ENCODE data around the gene E2F2. TPM values are rescaled to one million over a fixed set of nuclear protein-coding genes. Genes with fewer than 3 reads are reported as not detected.

The E2F2 gene
- total RNA-seq, 1 experiment from 2014 or later: 16.3 TPM

- CTCF ChIA-PET: no interaction called here
- Histone ChIP-seq H3K4me3 (replicated peaks in 1 of 2; ENCODE audit: low read depth in 1 of 2, low read length in 2 of 2) (no peak overlapping the region), H3K4me1 (ENCODE audit: control insufficient read depth in 1 of 2, insufficient read depth in 2 of 2, low read length in 2 of 2) (peaks cover 18 to 43% of the 10 kb centered on the region in 2 experiments), H3K9me2 (ENCODE audit: insufficient read depth) (no peaks in the 10 kb centered on the region), H3K9me3 (ENCODE audit: control insufficient read depth in 1 of 2, insufficient read depth in 1 of 2, low read depth in 1 of 2, low read length in 2 of 2) (no peaks in the 10 kb centered on the region), H2AFZ (ENCODE audit: low read depth, low read length, poor library complexity, severe bottlenecking) (no peak overlapping the region), H3K9ac (ENCODE audit: low read length) (no peak overlapping the region), H3K4me2 (ENCODE audit: low read length) (no peak overlapping the region), H4K20me1 (ENCODE audit: insufficient read depth) (no peaks in the 10 kb centered on the region), H3K36me3 (ENCODE audit: control insufficient read depth in 1 of 2, insufficient read depth in 2 of 2, low read length in 2 of 2) (no peaks in the 10 kb centered on the region), H3K27me3 (ENCODE audit: insufficient read depth, low read length) (no peaks in the 10 kb centered on the region), H3K27ac (ENCODE audit: low read depth, low read length) (no peak overlapping the region), H3K79me2 (ENCODE audit: insufficient read depth, low read length) (no peaks in the 10 kb centered on the region)
- POLR2A ChIA-PET: no interaction called here
- no peak for ATAC-seq
- intact Hi-C loops (cut with micrococcal nuclease): loop anchor here (10.0 kb wide), 2 partner anchors 193 to 323 kb away; partner anchors contain the start of genes HNRNPR and HTR1D
- no peak for DNase-seq (ENCODE audit: low read depth, low spot score)
- TF ChIP-seq POLR2A (IDR thresholded peaks at IDR 0.05; ENCODE audit: borderline replicate concordance, extremely low read depth, insufficient read depth, insufficient read length) (no peak), EZH2phosphoT487 (IDR thresholded peaks at IDR 0.05; ENCODE audit: borderline replicate concordance) (no peak), CTCF (IDR thresholded peaks at IDR 0.05 in 2 of 3, conservative IDR thresholded peaks at IDR 0.05 in 1 of 3; ENCODE audit: borderline replicate concordance in 1 of 3, insufficient read depth in 1 of 3, low read depth in 2 of 3, low read length in 2 of 3) (no peak)
- RAD21 ChIA-PET (ENCODE audit: low non-redundant PET in 1 of 2, low total read pairs in 2 of 2, uncharacterized antibody in 2 of 2, unreplicated experiment in 2 of 2): no interaction called here
- BruUV-seq (replicated peaks): no TSS peak
Measured at GRCh38 chr1:23537296-23537973, 6.4 kb upstream of the E2F2 start.

GRCh38 chr1:23533246-23534023, 2.4 kb upstream of the E2F2 start:
- CTCF ChIA-PET: interaction anchor here (1.2 kb wide), 1 partner anchor 36 kb away, joined by 4 read pairs; no protein-coding TSS in a partner anchor
- no peak for TF ChIP-seq ZFX (IDR thresholded peaks at IDR 0.05)
- no peak for TF ChIP-seq ATF3 (IDR thresholded peaks at IDR 0.05)
- no peak for TF ChIP-seq EZH2 (IDR thresholded peaks at IDR 0.05)
- TF ChIP-seq REST (IDR thresholded peaks at IDR 0.05; ENCODE audit: low read depth): no peak
- TF ChIP-seq MAX (IDR thresholded peaks at IDR 0.05): no peak
- TF ChIP-seq CBX3 (IDR thresholded peaks at IDR 0.05; ENCODE audit: low read depth): no peak

More at GRCh38 chr1:23533246-23534023, 2.4 kb upstream of the E2F2 start:
- H3K36me3 ChIP-seq (ENCODE audit: control insufficient read depth in 1 of 2, insufficient read depth in 2 of 2, low read length in 2 of 2): no peaks in the 10 kb centered on the region
- ATAC-seq (no peak), DNase-seq (ENCODE audit: low read depth, low spot score) (no peak)
- no peaks in the 10 kb centered on the region for H3K27me3 ChIP-seq (ENCODE audit: insufficient read depth, low read length)
- H4K20me1 ChIP-seq (ENCODE audit: insufficient read depth): no peaks in the 10 kb centered on the region
- ChIA-PET POLR2A (no interaction called here), RAD21 (ENCODE audit: low non-redundant PET in 1 of 2, low total read pairs in 2 of 2, uncharacterized antibody in 2 of 2, unreplicated experiment in 2 of 2) (no interaction called here)
- peaks cover 43 to 71% of the 10 kb centered on the region in 2 experiments for H3K4me1 ChIP-seq (ENCODE audit: control insufficient read depth in 1 of 2, insufficient read depth in 2 of 2, low read length in 2 of 2)
- H3K9me2 ChIP-seq (ENCODE audit: insufficient read depth): no peaks in the 10 kb centered on the region
- H3K9me3 ChIP-seq (ENCODE audit: control insufficient read depth in 1 of 2, insufficient read depth in 1 of 2, low read depth in 1 of 2, low read length in 2 of 2): no peaks in the 10 kb centered on the region
- H3K4me3 ChIP-seq (replicated peaks in 1 of 2; ENCODE audit: low read depth in 1 of 2, low read length in 2 of 2): no peak overlapping the region
- no peak overlapping the region for H2AFZ ChIP-seq (ENCODE audit: low read depth, low read length, poor library complexity, severe bottlenecking)
- H3K27ac ChIP-seq (ENCODE audit: low read depth, low read length): peak overlapping the region; percentile 4; the same call in 1 of the 2 replicates
- peaks cover 20% of the 10 kb centered on the region for H3K79me2 ChIP-seq (ENCODE audit: insufficient read depth, low read length)
- peak overlapping the region; percentile 91; the same call in 1 of the 2 replicates for H3K9ac ChIP-seq (ENCODE audit: low read length)
- intact Hi-C loops (cut with micrococcal nuclease): loop anchor here (10.0 kb wide), 2 partner anchors 189 to 319 kb away; partner anchors contain the start of genes HNRNPR and HTR1D
- peak overlapping the region; percentile 97 for H3K4me2 ChIP-seq (ENCODE audit: low read length)
- no TSS peak for BruUV-seq (replicated peaks)

Data from HCT116 (cell line).